HL-60 (cell line): ENCODE results near the gene SCGN.

ENCODE experiments used
- DNase-seq, 2 experiments: peaks; one replicate each; pipeline ENCODE4 v3.0.0-alpha.2; 2010 to 2020; ENCODE audit warnings: low read depth in 1 of 2, low spot score in 1 of 2
- H3K27ac ChIP-seq: fragments of 250-450 bp; sonication (Bioruptor Pico); replicated peaks from 2 replicates; pipeline ENCODE4 v1.5.1; 2020; ENCODE audit warnings: mild to moderate bottlenecking, moderate library complexity
- H3K27me3 ChIP-seq: fragments of 250-450 bp; sonication (Bioruptor Pico); 2 replicates; pipeline ENCODE4 v1.5.1; 2021; ENCODE audit warnings: mild to moderate bottlenecking, moderate library complexity; ENCODE audit not compliant: insufficient read depth, poor library complexity, severe bottlenecking
- H3K4me3 ChIP-seq: replicated peaks from 2 replicates; pipeline ENCODE4 v1.5.1; 2011; ENCODE audit warnings: mild to moderate bottlenecking, control low read depth, low read length; ENCODE audit not compliant: insufficient read depth
- CTCF ChIP-seq: IDR thresholded peaks from one replicate; pipeline ENCODE4 v1.5.1; 2011; ENCODE audit warnings: low read length, control low read depth, inconsistent platforms; ENCODE audit not compliant: insufficient read depth
- GABPA ChIP-seq: IDR thresholded peaks from 2 replicates; pipeline ENCODE4 v1.6.1; 2012; ENCODE audit warnings: low read depth
- POLR2AphosphoS5 ChIP-seq: IDR thresholded peaks from 2 replicates; pipeline ENCODE4 v1.6.1; 2012; ENCODE audit warnings: low read depth
- SPI1 ChIP-seq: IDR thresholded peaks from 2 replicates; pipeline ENCODE4 v1.6.1; 2012; ENCODE audit warnings: low read depth, mild to moderate bottlenecking, borderline replicate concordance
- TF ChIP-seq, protein P1 (sequence below): IDR thresholded peaks from 2 replicates; pipeline ENCODE4 v1.6.1; 2012; ENCODE audit warnings: low read depth; ENCODE audit not compliant: insufficient replicate concordance

SCGN gene

DNA sequence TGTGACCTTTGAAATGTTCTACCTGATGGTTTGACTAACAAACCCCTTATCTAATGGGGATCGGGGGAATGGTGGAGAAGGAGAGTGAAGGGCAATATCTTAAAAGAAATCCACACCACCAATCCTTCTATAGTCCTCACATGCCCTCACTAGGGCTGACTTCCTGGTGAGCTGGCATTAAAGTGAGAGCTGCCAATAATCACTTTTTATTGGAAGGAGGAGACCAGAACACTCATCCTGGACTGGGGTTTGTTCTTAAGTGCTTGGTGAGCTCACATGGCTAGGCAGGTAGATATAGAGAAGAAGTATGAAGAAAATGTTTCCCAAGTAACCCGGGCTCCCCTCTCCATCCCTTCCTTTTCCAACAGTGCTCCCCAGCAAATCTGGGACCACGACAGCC is 49.8 kb downstream of the SCGN start:
- no peak for DNase-seq
- Histone ChIP-seq H3K4me3 (no peak overlapping the region), H3K27ac (no peak overlapping the region), H3K27me3 (no peaks in the 10 kb centered on the region)
- TF ChIP-seq GABPA (no peak), SPI1 (no peak), POLR2AphosphoS5 (no peak), CTCF (no peak)
- TF ChIP-seq, protein P1, sequence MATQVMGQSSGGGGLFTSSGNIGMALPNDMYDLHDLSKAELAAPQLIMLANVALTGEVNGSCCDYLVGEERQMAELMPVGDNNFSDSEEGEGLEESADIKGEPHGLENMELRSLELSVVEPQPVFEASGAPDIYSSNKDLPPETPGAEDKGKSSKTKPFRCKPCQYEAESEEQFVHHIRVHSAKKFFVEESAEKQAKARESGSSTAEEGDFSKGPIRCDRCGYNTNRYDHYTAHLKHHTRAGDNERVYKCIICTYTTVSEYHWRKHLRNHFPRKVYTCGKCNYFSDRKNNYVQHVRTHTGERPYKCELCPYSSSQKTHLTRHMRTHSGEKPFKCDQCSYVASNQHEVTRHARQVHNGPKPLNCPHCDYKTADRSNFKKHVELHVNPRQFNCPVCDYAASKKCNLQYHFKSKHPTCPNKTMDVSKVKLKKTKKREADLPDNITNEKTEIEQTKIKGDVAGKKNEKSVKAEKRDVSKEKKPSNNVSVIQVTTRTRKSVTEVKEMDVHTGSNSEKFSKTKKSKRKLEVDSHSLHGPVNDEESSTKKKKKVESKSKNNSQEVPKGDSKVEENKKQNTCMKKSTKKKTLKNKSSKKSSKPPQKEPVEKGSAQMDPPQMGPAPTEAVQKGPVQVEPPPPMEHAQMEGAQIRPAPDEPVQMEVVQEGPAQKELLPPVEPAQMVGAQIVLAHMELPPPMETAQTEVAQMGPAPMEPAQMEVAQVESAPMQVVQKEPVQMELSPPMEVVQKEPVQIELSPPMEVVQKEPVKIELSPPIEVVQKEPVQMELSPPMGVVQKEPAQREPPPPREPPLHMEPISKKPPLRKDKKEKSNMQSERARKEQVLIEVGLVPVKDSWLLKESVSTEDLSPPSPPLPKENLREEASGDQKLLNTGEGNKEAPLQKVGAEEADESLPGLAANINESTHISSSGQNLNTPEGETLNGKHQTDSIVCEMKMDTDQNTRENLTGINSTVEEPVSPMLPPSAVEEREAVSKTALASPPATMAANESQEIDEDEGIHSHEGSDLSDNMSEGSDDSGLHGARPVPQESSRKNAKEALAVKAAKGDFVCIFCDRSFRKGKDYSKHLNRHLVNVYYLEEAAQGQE = no peak

- Histone ChIP-seq H3K4me3 (no peak overlapping the region), H3K27ac (no peak overlapping the region), H3K27me3 (no peaks in the 10 kb centered on the region)
- DNase-seq = no peak
- TF ChIP-seq GABPA (no peak), CTCF (no peak), SPI1 (no peak), POLR2AphosphoS5 (no peak)
- TF ChIP-seq, protein P1 = no peak
Observed at GRCh38 chr6:25703005-25703404, 51.0 kb downstream of the SCGN start.

DNA sequence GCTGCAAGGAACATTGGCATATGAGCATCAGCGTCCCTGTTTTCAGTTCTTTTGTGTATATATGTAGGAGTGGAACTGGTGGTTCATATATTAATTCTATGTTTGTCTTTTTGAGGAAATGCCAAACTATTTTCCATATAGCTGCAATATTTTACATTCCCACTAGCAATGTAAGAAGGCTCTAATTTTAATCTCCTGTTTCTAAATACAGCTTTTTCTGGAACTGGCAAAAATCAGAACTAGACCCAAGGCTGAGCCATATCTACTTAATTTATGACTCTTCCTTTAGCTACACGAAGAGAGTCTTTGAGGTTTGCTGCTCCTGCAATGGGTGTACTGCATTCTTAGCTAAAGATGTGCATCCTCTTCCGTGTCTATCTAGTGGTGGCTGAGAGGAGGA is 52.0 kb downstream of the SCGN start:
- no peaks in the 10 kb centered on the region for H3K27me3 ChIP-seq
- H3K4me3 ChIP-seq = no peak overlapping the region
- H3K27ac ChIP-seq = no peak overlapping the region
- TF ChIP-seq POLR2AphosphoS5 = no peak
- TF ChIP-seq, protein P1 = no peak
- no peak for DNase-seq
